GM19324 (cell line): ENCODE data around the gene SYTL1.

ENCODE experiments used
- ATAC-seq: cut with Tn5 transposase; IDR thresholded peaks from one replicate; pipeline ENCODE4 v1.9.1; 2021; ENCODE audit warnings: mild to moderate bottlenecking, moderate library complexity; ENCODE audit not compliant: unreplicated experiment, low FRiP score

Gene SYTL1

DNA sequence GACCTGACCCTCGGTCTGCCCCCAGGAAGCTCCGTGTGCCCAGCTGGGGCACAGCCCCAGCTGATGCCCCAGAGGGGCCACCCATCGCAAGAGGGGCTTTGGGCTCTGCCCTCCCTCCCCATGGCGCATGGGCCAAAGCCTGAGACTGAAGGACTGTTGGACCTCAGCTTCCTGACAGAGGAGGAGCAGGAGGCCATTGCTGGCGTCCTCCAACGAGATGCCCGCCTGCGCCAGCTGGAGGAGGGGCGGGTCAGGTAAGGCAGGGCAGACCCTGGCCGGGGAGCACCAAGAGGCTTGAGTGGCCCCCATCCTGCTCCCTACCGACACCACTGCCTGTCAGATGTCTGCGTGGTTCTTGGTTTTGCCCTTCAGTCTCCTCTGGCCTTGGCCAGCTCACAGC, 3.5 kb downstream of the SYTL1 start:
- ATAC-seq: no peak

DNA sequence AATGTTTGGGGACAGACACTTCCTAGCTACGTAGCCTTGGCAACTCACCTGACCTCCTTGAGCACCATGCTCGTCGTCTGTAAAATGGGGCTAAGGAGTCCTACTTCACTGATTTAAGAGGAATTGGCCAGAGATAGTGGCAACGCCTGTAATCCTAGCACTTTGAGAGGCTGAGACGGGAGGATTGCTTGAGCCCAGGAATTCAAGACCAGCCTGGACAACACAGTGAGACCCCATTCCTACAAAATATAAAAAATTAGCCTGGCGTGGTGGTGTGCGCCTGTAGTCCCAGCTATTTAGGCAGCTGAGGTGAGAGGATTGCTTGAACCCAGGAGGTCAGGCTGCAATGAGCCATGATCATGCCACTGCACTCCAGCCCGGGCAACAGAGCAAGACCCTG, 4.5 kb downstream of the SYTL1 start:
- no peak for ATAC-seq

DNA sequence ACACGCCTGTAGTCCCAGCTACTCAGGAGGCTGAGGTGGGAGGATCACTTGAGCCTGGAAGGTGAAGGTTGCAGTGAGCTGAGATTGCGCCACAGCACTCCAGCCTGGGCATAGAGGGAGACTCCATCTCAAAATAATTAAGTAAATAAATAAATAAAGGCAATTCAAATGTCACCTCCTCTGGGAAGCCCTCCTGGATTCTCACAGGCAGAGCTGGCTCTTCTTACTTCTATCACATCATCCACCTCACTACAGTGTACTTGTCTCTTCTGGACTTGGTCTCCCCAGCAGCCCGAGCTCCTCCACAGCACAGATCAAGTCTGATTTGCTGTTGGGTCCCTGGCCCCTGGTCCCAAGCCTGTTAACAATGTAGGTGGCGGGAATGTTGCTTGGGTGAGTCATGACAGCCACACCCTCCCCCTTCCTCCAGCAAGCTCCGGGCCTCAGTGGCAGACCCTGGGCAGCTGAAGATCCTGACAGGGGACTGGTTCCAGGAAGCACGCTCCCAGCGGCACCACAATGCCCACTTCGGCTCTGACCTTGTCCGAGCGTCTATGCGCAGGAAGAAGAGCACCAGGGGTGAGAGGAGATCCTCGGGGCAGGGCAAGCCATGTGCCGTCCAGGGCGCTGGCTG, 5.3 kb downstream of the SYTL1 start:
- ATAC-seq: no peak

DNA sequence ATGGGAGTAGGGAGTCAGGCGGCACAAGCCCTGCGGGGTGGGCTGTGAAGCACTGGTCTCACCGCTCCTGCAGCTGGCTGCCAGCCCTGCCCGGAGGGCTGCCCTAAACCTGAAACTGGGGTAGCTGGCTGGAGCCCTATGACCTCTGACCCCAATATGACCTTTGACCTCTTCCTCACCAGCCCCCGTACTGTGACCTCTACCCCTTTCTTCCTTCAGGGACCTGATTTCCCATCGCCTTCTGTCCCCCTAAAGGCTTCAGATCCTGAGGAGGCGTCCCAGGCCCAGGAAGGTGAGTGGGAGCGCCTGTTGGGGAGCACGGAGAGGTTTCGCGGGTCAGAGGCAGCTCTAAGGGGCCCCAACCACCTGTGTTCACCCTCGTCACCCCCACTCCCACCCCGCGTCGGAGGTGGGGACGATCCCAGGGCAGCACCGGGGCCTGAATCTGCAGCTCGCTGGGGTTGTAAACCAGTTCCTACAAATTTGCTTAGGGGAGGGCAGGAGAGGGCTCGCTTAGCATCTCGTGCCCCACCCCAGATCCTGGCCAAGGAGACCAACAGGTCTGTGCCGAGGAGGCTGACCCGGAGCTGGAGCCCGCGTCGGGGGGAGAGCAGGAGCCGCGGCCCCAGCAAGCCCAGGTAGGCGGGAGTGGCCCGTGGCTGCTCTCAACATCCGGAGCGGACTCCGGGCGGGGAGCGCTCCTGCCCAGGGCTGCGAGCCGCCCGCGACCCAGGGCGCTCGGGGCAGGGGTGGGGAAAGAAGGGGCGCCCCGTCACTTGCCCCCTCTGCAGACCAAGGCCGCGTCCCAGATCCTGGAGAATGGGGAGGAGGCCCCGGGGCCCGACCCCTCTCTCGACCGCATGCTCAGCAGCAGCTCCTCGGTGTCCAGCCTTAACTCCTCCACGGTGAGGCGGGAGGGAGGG, 7.3 kb downstream of the SYTL1 start:
- ATAC-seq: no peak

DNA sequence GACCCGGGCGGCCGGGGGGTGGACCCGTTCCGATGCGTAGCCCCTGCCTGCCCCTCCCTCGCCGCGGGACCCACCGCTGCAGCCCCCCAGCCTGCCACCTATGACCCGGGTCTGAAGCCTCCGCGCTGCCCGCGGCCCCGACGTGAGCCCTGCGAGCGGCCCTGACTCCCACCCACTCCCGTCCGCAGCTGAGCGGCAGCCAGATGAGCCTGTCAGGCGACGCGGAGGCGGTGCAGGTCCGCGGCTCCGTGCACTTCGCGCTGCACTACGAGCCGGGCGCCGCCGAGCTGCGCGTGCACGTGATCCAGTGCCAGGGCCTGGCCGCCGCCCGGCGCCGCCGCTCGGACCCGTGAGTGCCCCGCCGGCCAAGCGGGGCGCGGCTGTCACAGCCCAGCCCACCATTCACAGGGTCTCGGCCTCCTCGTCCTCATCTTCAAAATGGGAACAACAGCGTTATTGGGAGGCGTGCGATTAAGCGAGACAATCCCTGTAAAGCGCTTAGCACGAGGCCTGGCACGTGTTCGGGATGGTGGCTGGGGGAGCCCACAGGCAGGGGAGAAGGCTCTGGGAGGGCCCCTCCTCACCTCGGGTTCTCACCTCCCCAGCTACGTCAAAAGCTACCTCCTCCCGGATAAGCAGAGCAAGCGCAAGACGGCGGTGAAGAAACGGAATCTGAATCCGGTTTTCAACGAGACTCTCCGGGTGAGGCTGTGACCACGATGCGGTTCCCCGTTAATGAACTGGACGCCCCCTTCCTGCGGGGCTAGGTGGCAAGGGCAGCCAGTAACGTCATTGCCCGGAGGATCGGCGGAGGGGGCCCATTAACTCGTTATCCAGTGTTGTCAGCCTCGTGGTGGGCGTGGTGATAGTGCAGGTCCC, 8.2 kb downstream of the SYTL1 start:
- ATAC-seq: no peak

DNA sequence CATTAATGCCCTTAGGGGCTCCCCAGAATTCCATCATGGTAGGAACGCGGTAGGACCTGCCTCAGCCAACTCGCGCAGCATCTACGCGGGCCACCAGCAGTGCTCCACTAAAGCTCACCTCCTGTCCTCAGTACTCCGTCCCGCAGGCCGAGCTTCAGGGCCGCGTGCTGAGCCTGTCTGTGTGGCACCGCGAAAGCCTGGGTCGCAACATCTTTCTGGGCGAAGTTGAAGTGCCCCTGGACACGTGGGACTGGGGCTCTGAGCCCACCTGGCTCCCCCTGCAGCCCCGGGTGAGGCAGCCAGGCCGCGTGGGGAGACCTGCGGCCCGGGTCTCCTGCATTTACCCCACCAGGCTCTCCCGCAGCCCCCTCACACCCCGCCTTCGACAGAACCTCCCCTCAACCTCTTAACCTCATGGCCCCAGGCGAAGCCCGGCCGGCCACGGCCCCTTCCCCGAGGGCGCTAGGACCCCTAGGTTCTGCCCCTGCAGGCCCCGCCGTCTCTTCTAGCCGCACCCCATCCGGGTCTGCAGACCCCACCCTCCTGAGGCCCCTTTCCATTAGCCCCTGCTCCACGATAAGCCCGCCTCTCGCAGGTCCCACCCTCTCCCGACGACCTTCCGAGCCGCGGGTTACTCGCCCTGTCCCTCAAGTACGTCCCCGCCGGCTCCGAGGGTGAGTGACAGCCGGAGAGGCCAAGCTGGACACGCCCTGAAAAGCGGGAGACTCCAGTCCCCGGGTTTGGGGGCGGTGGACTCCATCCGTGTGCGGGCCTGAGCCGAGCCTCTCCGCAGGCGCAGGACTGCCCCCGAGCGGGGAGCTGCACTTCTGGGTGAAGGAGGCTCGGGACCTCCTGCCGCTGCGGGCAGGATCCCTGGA, 9.1 kb downstream of the SYTL1 start:
- no peak for ATAC-seq

DNA sequence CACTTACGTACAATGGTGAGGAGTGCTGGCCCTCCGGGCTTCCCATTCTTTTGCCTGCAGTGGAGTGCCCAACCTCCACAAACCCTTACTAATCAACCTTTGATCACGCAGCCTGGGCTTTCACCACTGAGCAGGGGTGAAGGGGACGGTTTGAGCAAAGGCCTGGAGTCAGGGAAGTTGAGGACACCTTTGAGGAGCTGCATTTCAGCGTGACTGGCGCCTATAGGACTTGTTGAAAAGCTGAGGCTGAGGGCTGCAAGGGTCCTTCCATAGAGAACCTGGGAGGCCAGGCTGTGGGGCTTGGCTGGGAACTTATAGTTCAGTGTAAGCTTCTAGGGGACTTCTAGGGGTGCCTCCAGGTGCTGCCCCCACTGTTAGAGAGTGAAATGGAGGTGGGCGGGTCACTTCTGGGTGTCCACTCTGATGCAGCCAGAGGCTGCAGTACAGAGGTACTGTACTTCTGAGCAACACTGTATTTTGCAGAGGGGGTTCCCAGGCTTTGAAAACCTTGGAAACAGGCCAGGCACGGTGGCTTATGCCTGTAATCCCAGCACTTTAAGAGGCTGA, 9.8 kb downstream of the SYTL1 start:
- ATAC-seq: no peak

DNA sequence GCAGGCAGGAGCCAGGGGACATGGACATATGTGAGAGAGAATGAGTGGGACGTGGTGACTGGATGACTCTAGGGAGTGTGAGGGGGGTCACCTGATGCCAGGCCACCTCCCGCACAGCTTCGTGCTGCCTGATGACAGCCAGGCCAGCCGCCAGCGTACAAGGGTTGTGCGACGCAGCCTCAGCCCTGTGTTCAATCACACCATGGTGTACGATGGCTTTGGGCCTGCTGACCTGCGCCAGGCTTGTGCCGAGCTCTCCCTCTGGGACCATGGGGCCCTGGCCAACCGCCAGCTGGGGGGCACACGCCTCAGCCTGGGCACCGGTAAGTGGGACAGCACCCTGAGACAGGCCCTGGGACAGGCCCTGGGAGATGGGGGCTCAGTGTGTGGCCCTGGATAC, 11.3 kb downstream of the SYTL1 start:
- ATAC-seq: no peak

DNA sequence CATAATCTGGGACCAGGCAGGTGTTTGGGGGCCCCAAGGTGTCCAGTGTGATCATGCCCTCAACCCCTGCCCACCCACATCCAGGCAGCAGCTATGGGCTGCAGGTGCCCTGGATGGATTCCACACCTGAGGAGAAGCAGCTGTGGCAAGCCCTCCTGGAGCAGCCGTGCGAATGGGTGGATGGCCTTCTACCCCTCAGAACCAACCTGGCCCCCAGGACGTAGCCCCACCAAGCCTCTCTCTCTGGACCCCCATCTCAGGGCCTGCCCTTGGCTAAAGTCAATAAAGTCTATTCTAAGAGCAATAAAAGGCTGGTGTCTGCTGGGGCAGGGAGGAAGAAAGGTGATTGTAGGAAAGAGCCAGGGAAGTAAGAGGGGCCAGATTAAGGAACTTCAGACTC, 11.8 kb downstream of the SYTL1 start:
- no peak for ATAC-seq

DNA sequence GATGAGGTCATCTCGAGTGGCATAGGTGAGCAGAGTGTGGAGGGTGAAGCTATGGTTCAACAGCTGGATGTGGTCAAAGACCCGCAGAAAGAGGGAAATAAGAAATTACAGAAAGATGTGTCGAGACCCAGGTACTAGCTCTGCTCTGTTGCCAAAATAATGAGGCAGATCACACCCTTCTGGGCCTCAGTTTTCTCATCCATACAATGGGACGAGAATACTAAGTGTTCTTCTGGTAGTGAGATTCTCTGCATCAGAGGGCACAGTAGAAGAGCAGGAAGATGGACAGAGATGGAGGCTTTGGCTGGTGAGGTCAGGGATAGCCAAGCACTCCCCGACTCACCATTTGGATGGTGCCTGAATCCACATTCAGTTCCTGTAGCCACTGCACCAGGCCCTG, 13.9 kb downstream of the SYTL1 start:
- ATAC-seq: no peak

DNA sequence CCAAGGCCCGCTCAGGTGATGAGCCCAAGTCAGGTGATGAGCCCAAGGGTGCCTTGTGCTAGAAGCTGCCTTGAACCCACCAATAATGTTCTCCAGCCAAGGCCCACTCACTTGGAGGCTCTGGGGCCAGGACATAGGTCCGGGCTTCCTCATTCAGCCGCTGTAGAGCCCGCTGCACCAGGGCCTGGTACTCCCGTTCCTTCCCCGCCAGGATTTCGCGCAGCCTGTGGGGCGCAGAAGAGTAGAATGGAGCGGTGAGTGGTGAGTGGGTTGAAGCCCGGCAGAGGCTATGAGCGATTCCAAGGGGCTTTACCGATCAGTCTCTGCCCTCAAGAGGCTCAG, 14.4 kb downstream of the SYTL1 start:
- no peak for ATAC-seq

DNA sequence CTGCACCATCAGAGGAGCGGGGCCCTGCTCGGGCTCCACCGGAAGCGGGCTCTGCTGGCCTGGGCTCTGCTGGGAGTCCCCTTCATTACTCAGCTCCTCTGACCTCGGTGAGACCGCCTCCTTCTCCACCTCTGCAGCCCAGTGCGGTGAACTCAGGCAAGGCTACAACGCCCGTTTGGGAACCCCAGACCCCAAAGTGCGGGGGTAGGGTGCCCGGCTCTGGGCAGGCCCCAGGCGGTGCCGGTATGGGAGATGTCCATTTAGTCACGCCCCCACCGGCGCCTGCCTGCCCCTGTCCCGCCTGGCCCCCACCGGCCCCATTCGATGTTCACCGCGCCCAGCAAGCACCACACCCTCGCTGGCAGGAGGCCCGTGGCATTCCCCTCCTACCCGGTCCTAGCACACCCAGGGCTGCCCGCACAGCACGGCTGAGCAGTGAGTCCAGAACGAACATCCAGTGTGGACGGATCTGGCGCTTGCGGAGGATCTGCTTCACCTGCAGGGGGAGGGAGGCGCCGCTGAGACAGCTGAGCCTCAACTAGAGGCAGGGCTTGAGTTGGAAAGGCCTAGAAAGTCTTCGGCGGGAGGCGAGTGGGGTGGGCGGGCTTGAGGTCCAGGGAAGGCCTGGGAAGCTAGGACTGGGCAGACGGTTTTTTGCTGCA, 14.9 kb downstream of the SYTL1 start:
- ATAC-seq: no peak

DNA sequence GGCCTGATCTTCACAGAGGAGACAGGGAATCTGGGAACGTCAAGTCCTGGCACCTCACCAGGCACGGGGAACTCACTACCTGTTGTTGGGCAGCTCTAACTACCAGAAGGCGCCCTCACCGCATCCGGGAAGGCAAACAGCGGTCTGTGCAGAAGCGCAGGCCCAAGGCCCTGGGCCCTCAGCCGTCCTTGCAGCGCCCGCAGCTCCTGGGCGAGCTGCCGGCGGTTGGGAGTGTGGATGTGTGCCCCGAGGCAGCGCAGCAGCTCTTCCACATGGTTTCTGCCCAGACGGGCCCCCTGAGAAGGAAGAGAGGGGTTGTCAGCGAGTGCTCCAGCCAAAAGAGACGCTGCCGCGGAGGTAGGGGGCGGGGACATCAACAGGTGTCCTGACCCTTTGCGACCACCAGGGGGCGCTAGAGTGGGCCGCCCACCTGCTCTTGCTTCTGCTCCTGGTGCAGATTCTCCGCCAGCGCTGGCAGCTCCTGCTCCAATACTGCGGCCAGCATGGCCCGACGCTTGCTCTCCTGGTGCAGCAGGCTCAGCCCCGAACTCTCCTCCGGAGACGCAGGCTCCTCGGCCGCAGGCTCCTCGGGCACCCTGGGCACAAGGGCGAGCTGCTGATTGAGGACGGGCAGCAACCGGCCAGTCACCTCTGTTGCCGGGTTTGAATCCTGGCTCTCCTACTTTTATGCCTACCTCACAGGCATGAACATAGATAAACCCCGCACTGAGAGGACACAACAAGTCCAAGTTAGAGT, 15.6 kb downstream of the SYTL1 start:
- no peak for ATAC-seq

DNA sequence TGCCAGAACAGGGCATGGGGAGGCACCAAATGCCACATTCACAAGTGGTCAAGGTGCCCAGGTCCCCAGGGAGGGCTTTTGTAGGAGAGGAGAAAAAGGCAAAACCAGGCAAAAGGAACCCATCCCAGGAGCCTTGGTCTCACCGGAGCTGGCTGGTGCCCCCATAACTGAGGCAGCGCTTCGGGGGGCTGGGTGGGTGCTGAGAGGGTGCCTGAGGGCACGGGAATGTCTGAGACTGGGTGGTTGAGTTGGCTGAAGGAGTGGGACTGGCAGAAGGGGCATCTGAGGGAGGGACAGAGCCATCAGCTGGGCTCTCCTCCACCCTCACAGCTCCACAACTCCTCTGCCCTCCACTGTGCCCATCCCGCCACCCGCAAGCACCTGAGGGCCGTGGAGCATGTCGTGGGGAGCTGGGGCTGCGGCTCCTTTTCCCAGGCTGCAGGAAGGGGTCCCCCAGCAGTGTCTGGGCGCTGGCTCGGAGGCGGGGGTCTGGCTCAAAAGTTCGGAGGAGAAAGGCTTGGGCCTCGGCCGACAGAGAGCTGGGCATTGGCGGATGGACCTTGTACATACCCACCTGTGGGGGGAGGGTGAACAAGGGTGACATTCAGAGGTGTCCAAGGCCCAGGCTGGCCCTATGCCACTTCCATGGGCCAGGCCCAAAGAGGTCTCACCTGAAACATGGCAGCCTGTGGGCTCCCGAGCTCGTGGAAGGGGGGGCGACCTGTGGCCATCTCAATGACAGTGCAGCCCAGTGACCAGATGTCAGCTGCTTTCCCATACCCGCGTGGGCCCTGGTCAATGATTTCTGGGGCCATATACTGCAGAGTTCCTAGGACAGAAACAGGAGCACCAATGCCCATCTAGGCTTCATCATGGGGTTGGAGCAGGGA, 16.5 kb downstream of the SYTL1 start:
- ATAC-seq: no peak

DNA sequence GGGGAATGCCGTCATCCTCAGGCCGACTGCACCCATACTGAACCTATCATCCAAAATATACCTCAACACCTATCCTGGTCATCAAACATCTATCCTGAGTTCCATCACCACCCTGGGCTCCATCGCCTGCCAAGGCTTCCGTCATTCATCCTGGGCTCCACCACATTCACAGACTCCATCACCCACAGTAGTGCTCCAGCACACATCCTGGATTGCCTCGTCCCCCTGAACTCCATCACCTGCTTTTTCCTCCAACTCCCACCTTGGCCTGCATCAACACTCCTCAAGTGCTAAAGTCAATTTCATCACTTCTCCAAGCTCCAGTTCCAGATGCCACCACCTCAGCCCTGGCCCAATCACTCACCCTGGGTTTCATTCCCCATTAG, 17.1 kb downstream of the SYTL1 start:
- no peak for ATAC-seq

DNA sequence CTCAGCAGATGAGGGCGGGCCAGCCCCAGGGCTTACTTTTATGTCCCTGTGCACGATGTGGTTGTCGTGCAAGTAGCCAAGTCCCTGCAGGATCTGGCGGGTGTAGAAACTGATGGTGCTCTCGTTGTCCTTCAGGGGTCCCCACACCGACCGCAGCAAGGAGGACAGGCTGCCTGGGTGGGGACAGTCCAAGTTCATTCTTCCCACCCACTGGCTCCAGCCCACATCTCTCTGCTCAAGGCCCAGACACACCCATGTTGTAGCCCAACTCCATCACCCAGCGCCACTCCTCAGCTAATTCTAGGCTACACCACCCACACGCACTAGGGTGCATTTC, 18.0 kb downstream of the SYTL1 start:
- no peak for ATAC-seq

DNA sequence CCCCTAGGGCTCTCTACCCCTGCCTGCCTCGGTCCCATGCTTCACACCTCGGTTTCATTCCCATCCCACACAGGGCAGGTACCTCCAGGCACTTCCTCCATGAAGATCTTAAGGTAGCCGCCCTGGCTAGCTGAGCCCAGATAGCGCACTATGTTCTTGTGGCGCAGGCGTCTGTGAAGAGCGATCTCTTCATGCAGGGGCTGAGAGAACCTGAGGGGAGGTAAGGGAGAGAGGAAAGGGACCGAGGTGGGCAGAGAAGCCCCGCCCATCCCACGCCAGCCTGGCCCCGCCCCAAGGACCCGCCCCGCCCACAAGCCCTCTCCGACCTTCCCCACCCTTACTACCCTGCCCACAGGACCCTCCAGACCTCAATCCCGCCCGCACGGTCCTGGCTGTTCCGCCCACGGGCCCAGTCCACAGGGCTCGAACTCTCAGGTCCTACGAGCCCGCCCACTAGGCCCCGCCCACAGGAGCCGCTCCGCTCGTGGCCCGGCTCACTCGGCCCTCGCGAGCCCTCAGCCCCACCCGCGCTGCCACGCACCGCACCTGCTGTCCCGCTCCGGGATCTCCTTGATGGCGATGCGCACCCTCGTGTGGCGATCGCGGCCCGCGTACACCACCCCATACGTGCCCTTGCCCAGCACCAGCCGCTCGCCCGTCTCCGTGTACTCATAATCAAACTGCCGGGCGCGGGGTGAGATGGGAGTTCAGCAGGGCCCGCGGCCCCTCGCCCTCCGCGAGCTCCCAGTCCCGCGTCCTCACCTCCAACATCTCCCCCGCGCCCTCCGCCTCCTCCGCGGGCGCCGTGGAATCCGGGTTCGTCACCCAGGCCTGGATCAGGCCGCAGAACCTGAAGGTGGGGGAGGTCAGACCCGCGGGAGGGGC, 18.6 kb downstream of the SYTL1 start:
- no peak for ATAC-seq
